ENCODE data around the gene DDT. TPM values are rescaled to one million over a fixed set of nuclear protein-coding genes. Genes with fewer than 3 reads are reported as not detected.
"Not testable (repeated sequence)": the region's sequence is repeated elsewhere in the genome, so short reads cannot be mapped to it uniquely, and the experiment has no call there.

DDT gene
- total RNA-seq: 100 to 1,000 TPM; 144 to 145 TPM

DNA sequence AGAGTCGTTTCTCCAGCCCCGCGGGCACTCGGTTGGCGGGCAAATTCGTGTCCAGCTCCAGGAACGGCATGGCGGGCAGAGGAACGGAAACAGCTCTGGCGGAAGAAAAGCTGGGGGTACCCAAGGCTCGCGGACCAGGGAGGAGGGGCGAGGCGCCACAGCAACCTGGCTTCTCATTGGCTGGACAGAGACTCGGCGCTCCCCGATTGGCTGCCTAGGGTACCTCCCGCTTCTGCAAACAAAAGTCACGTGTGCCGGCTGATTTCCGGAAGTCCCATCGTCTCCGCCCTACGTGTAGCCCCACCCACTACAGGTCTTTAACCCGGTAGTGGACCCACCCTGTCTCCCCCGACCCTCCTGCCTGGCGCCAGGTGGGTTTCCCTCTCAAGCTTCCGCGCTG lies at the start of gene DDT:
TSS of gene DDT (minus strand) at position 97 of the 400 bp plus-strand sequence. CDS start at position 70, 27 bp downstream.
- ATAC-seq: peak; percentile 98
- peaks cover 9 to 20% of the 10 kb centered on the region in 2 donors for H3K36me3 Mint-ChIP-seq
- not testable (repeated sequence) for H3K9me3 Mint-ChIP-seq; H3K27ac Mint-ChIP-seq; DNase-seq (ENCODE audit: low spot score in 2 of 2)

DNA sequence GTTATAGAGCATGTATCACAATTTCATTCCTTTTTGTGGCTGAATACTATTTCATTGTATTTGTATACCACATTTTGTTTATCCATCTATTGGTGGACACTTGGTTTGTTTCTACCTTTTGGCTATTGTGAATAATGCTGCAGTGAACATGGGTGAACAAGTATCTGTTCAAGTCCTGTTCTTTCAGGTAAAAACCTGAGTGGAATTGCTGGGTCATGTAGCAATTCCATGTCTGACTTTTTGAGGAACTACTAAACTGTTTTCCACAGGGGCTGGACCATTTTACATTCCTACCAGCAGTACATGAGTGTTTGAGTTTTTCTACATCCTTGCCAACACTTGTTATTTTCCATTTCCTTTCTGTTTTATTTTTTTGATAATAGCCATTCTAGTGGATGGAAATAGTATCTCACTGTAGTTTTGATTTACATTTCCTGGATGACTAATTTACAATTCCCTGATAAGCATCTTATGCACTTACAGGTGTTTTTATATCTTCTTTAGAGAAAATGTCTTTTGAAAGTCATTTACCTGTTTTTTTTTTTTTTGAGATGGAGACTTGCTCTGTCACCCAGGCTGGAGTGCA lies 49.1 kb upstream of the DDT start:
- peaks cover 0 to 5% of the 10 kb centered on the region in 2 donors for H3K9me3 Mint-ChIP-seq
- ATAC-seq (peak; percentile 44 to 64), DNase-seq (ENCODE audit: low spot score in 2 of 2) (no peak)
- peaks cover 5 to 23% of the 10 kb centered on the region in 2 donors for H3K36me3 Mint-ChIP-seq
- H3K27ac Mint-ChIP-seq: peak overlapping the region; percentile 83 to 84

DNA sequence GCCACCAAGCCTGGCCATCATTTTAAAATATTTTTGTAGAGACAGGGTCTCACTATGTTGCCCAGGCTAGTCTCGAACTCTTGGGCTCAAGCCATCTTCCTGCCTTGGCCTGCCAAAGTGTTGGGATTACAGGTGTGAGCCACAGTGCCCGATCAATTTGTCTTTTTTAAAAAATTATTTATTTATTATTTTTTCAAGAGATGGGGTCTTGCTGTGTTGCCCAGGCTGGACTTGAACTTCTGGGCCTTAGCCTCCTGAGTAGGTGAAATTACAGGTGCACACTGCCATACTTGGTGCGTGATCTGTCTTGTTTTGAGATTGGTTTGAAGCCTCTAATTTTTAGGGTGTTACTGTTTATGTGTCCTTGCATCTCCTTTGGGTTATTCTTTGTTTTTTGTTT lies 47.1 kb upstream of the DDT start:
- H3K36me3 Mint-ChIP-seq: peaks cover 12 to 33% of the 10 kb centered on the region in 2 donors
- DNase-seq (ENCODE audit: low spot score in 2 of 2): no peak
- H3K9me3 Mint-ChIP-seq: peaks cover 0 to 5% of the 10 kb centered on the region in 2 donors
- ATAC-seq: no peak
- H3K27ac Mint-ChIP-seq: no peak overlapping the region

DNA sequence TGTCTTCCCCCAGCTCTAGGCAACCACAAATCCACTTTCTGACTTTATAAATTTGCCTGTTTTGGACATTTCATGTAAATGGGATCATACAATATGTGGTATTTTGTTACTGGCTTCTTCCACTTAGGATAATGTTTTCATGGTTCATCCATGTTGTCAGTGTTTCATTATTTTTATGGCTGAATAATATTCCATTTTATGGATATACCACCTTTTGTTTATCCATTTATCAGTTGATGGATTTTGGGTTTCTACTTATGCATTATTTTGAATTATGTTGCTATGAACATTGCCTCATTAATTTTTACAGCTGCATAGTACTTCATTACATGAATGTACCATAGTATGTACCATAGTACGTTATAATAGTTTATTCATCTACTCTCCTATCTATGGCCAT lies 41.9 kb upstream of the DDT start:
- Mint-ChIP-seq H3K9me3 (peaks cover 0 to 5% of the 10 kb centered on the region in 2 donors), H3K36me3 (peaks cover 6 to 22% of the 10 kb centered on the region in 2 donors), H3K27ac (no peak overlapping the region)
- DNase-seq (ENCODE audit: low spot score in 2 of 2) (no peak), ATAC-seq (no peak)

DNA sequence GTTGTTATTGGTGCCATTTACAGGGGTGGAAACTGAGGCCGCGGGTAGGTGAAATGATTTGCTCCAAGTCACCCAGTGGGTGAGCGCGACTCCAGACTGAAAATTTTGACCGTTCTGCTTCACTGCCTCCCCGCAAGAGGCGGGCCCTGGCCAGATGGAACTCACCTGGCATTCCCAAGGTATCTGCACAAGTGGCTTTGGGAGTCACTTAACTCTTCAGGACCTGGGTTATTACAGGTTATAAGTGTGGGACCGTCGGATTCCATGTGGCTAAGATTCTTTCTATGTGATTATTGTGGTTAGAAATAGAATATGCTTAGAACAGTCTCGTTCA lies 37.5 kb upstream of the DDT start:
- ATAC-seq: no peak
- H3K27ac Mint-ChIP-seq: peak overlapping the region; percentile 89 to 95
- H3K36me3 Mint-ChIP-seq: peaks cover 0 to 16% of the 10 kb centered on the region in 2 donors
- H3K9me3 Mint-ChIP-seq: peaks cover 0 to 10% of the 10 kb centered on the region in 2 donors
- no peak for DNase-seq (ENCODE audit: low spot score in 2 of 2)

DNA sequence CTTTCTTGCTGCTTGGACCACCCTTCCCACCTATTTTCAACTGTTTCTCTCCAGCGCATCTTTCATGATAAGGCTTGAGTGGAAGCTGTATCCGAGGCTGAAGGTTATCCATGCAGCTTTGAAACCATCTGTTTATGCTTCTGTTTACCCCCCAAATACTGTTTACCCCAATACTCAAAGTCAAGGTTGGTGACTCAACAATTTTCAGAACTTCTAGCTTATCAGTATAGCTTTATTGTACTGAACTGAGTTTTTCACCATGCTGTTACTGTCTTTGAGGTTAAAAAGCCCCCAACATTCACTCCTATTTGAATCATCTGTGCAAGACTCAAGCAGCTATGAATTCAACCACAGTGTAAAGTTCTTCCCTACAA lies 35.8 kb upstream of the DDT start:
- no peak for DNase-seq (ENCODE audit: low spot score in 2 of 2)
- Mint-ChIP-seq H3K36me3 (peaks cover 0 to 6% of the 10 kb centered on the region in 2 donors), H3K27ac (peak overlapping the region in 1 of 2 donors; percentile 89), H3K9me3 (peaks cover 0 to 5% of the 10 kb centered on the region in 2 donors)
- ATAC-seq: no peak

DNA sequence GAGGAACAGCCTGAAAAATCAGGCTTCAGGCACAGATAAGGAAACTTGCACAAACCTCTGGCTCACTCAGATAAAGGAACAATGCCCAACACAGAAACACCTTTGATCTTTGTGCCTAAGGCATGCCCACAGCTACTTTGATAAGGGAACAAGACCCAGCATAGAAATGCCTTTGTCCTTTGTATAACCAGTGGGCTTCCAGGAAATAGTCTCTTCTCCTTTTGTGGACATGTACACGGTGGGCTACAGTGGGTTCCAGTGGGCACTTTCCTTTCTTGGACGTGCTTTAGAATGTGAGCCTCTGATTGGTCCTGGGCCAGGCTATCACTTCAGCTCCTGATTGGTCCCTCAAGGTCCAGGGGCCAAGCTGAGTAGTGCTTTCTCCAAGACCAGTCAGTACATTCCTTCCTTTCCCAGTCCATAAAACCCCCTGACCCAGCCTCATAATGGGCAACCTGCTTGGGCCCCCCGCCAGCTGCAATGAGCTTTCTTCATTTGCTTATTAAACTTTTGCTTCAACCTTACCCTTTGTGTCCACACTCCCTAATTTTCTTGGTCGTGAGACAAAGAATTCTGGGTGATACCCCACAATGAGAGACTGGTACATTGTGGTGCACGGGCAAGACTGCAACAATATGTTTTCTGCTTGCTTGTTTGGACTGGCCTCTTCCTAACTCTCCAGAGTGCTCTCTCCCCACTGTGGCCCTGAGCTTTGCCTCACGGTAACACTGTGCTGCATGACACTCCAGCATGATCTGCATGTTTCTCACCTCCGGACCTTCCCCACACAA lies 35.2 kb upstream of the DDT start:
- H3K36me3 Mint-ChIP-seq: peaks cover 0 to 6% of the 10 kb centered on the region in 2 donors
- DNase-seq (ENCODE audit: low spot score in 2 of 2) (no peak), ATAC-seq (no peak)
- H3K9me3 Mint-ChIP-seq: peaks cover 0 to 5% of the 10 kb centered on the region in 2 donors
- H3K27ac Mint-ChIP-seq: peak overlapping the region in 1 of 2 donors; percentile 89

DNA sequence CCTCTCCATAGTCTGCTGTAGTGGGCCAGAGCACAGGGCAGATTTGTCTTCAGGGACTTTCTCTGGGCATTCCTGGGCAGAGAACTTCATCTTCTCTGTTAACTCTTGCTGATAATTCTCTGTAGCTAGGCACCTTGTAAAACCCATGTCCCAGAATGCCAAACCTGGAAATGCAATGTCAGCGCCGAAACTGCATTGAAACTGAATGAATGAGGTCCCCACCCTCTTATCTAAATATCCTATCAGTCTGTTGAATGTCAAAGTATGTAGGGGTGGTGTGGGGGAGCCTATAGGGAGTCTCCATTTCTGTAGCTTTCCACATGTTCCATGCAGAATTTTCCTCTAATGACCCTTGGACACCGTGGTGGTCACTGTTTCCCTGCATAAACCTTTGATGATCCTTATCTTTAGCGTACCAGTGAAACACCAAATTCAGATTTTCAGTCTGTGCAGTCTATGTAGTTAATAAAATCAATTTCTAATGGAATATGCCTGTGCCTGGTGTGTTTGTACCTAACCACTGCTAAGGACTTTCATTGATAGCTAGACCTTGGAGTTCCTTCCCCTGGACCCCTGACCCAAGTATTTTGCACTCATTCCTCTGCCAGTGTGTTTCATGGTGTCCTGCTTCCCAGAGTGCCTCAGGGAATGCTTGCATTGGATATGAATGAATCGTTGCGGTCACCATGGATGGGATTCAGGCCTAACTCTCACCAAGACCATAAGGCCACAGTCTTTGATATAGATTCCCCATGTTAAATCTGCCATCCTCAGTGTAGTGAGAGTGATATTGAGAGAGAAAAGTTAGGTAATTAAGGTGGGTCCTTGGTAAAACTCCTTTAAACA lies 34.4 kb upstream of the DDT start:
- DNase-seq (ENCODE audit: low spot score in 2 of 2) (no peak), ATAC-seq (no peak)
- Mint-ChIP-seq H3K9me3 (peaks cover 0 to 5% of the 10 kb centered on the region in 2 donors), H3K27ac (no peak overlapping the region), H3K36me3 (peaks cover 0 to 4% of the 10 kb centered on the region in 2 donors)

DNA sequence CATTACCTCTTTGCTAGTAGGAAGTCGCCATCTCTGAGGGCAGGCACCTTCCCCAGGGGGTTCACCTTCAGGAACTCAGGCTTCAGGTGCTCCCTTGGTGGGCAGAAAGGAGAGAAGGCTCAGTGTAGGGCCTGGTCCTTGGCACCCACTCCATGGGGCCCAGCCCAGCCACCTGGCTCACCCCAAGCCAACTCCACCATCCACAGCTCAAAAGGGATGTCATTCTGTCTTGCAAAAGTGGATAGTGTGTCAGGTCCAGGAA lies 33.7 kb upstream of the DDT start:
- peaks cover 0 to 5% of the 10 kb centered on the region in 2 donors for H3K9me3 Mint-ChIP-seq
- DNase-seq (ENCODE audit: low spot score in 2 of 2) (no peak), ATAC-seq (no peak)
- no peaks in the 10 kb centered on the region for H3K36me3 Mint-ChIP-seq
- no peak overlapping the region for H3K27ac Mint-ChIP-seq

DNA sequence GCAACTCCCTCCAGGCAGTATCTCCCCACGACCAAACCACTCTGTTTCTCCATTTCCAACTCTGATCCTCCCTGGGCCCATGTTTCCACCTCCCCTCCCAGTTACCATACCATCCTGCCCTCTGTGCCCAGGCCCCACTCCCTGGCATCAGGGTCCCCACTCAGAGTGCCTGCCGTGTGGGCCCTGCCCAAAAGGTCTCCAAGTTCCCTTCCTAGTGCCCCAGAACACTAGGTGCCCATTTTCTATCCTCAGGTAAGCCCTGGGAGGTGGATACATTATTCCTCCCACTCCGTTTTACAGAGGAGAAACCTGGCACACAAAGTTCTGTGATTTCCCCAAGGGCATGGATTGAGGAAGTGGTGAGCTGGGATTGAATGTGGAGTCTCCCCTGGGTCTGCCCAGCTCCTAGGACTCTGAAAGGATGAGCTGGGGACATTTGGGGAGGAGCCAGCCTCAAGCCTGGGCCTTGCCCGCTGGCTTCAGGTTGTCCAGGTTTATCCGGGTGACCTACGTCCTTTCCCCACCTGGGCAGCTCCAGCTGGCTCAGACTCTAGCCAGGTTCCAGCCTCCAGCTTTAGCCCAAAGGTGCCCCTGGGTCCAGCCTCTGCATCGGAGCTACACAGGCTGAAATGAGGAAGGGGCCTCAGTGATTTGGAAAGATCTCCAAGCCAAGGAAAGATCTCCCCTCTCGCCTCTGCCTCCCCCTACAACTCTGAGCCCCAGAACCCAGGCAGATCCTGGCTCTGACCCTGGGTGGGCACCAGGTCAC lies 33.2 kb upstream of the DDT start:
- no peaks in the 10 kb centered on the region for H3K36me3 Mint-ChIP-seq
- DNase-seq (ENCODE audit: low spot score in 2 of 2) (no peak), ATAC-seq (no peak)

DNA sequence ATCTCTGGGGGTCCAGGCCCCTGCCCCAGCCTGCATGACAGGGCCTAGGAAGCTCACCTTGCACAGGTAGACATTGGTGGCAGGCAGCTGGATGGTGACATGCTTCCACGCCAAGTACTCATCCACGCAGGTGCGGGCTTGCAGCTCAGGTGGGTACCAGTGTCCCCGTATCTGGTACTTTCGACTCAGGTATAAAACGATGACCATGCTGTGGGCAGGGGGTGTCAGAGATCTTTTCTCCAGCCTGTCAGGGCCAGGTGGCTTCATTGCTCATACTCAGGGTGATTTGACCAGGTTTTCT lies 32.6 kb upstream of the DDT start:
- no peaks in the 10 kb centered on the region for H3K36me3 Mint-ChIP-seq
- H3K9me3 Mint-ChIP-seq: peaks cover 0 to 5% of the 10 kb centered on the region in 2 donors
- H3K27ac Mint-ChIP-seq: no peak overlapping the region
- ATAC-seq (no peak), DNase-seq (ENCODE audit: low spot score in 2 of 2) (no peak)

More for the DNA sequence above, 33.2 kb upstream of the DDT start:
- Mint-ChIP-seq H3K27ac (no peak overlapping the region), H3K9me3 (peaks cover 0 to 5% of the 10 kb centered on the region in 2 donors)

DNA sequence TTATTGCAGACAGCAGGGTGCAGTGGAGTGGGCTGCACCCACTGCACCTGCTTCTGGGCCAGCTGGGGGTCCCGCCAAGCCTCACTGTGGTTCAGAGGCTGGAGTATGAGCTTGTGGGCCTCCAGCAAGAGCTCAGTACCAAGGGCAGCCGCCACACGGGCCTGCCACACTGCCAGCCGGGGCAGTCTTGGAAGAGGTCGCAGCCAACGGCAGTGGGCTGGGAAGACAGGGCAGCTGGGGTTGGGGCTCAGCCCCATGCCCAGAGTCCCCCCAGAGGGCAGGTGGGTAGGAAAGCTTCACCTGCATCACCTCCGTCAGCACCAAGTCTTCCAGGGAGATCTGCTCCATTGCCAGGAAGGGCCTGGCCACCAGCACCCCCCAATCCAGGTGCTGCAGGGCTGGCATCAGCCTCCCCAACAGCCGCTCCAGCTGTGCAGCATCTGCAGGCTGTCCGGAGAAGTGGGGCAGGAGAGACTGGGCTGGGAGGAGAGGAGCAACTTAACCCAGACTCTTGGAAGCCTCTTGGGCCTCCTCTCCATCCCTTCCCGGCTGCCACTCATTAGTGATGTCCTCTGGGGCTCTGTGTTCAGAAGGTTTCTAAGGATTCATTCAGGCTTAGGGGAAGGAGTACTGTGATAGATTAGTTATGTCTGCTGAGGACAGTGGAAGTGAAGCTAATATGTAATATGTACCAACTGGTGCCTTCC lies 32.1 kb upstream of the DDT start:
- Mint-ChIP-seq H3K27ac (no peak overlapping the region), H3K9me3 (peaks cover 0 to 5% of the 10 kb centered on the region in 2 donors), H3K36me3 (no peaks in the 10 kb centered on the region)
- ATAC-seq (no peak), DNase-seq (ENCODE audit: low spot score in 2 of 2) (no peak)

DNA sequence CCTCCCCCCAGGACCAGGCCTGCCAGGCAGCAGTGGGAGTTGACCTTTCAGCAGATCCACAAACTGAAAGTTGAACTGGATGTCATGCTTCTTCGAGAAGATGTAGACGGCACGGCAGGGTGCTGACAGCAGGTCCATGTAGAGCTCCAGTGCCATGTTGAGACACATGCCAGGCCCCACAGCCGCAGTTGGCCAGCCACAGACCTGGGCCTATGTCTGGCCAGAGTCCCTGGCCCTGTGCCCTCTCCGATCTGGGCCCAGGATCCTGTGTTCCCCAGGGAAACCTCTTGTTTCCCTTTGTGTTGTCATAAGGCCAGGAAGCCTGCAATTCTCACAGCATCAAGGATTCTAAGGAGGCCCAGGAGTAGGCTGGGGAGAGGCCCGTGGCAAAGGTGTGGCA lies 31.0 kb upstream of the DDT start, which contains the start of gene GSTT4:
TSS of gene GSTT4 (minus strand) at position 253 of the 400 bp plus-strand sequence. CDS start at position 156, 97 bp downstream.
- DNase-seq (ENCODE audit: low spot score in 2 of 2) (no peak), ATAC-seq (no peak)
- no peaks in the 10 kb centered on the region for H3K36me3 Mint-ChIP-seq
- H3K9me3 Mint-ChIP-seq: peaks cover 0 to 5% of the 10 kb centered on the region in 2 donors
- peak within 1 kb of the TSS in 1 of 2 donors; percentile 46 for H3K27ac Mint-ChIP-seq

DNA sequence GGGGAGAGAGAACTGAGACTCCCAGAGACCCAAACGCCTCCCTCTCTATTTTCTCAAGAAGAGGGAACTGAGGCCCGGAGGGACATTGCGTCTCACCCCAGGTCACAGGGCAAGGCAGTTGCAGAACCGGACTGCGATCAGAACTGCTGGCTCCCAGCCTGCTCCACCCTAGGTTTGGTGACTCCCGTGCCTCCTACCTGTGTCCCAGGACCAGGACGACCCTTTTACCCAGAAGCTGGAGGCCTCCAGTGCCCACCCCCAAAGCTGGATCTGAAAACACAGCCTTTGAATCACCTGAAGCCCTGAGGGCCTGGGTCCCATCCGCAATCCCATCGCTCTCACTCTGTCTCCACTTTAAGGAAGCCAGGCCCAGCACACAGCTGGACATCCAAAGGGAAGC lies 29.6 kb upstream of the DDT start:
- no peaks in the 10 kb centered on the region for H3K36me3 Mint-ChIP-seq
- DNase-seq (ENCODE audit: low spot score in 2 of 2): no peak
- H3K9me3 Mint-ChIP-seq: no peaks in the 10 kb centered on the region
- H3K27ac Mint-ChIP-seq: no peak overlapping the region
- ATAC-seq: no peak

DNA sequence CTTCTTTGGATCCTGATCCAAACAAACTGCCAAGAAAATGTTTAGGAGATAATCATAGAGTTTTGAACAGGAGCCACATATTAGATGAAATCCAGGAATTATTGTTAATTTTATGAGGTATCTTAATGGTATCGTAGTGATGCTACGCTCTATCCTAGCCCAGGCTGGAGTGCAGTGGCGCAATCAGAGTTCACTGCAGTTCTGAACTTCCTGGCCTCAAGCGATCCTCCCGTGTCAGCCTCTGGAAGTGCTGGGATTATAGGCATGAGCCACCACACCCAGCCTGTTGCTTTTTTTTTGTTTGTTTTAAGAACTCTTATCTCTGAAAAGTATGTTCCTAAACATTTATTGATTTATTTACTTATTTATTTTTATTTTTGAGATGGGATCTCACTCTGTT lies 28.6 kb upstream of the DDT start:
- no peak overlapping the region for H3K27ac Mint-ChIP-seq
- no peaks in the 10 kb centered on the region for H3K36me3 Mint-ChIP-seq
- ATAC-seq: no peak
- DNase-seq (ENCODE audit: low spot score in 2 of 2): no peak
- no peaks in the 10 kb centered on the region for H3K9me3 Mint-ChIP-seq

DNA sequence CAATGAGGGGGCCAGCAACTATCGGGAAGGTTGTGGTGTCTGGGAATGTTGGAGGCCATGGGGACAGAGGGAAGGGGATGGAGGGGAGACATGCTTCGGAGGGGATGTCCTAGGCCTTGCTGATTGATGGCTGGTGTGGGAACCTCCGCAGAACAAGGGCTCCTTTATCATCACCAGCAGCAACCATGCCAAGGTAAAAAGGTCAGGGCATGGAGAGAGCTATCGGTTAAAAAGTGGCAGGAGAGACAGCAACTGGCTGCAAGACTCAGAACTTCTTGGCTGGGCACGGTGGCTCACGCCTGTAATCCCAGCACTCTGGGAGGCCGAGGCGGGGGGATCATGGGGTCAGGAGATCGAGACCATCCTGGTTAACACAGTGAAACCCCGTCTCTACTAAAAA lies 28.0 kb upstream of the DDT start:
- ATAC-seq (no peak), DNase-seq (ENCODE audit: low spot score in 2 of 2) (no peak)
- no peaks in the 10 kb centered on the region for H3K36me3 Mint-ChIP-seq
- H3K9me3 Mint-ChIP-seq: no peaks in the 10 kb centered on the region
- H3K27ac Mint-ChIP-seq: no peak overlapping the region

Data from activated naive CD4-positive, alpha-beta T cell treated with anti-CD3 and anti-CD28 coated beads, Interleukin-2, amount 50 U/mL, for 72 hours (primary cell).